Fibroblast of lung (primary cell): ENCODE measurements around the gene NCAN.

Experiments used
- CTCF ChIP-seq, 2 donors: IDR thresholded peaks in 1 of 2; conservative IDR thresholded peaks in 1 of 2; 1 replicate in 1 of 2; 2 replicates in 1 of 2; pipeline ENCODE4 v1.5.1; 2011 to 2012; ENCODE audit warnings: low read length in 2 of 2, control low read depth in 1 of 2, inconsistent platforms in 1 of 2, low read depth in 1 of 2, mild to moderate bottlenecking in 1 of 2
- EZH2 ChIP-seq: IDR thresholded peaks from 2 replicates; pipeline ENCODE4 v1.5.1; 2012; ENCODE audit warnings: low read length, control low read depth, mild to moderate bottlenecking; ENCODE audit errors: missing control alignments

DNA sequence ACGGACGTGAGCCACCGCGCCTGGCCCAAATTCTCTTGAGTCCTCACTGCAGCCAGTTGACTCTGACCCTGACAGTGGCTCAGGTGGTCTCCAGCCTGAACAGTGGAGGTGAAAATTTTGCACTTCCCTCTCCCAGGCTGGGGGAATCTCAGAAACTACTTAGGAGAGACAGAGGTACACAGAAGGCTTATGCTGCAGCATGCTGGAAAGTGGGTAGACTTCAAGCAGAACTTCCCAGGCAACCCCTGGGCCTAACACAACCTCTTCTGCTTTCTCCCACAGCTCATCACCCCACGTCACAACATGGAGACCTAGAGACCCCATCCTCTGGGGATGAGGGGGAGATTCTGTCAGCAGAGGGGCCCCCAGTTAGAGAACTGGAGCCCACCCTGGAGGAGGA, 14.4 kb downstream of the NCAN start:
- no peak for TF ChIP-seq CTCF (conservative IDR thresholded peaks at IDR 0.05 in 1 of 2, IDR thresholded peaks at IDR 0.05 in 1 of 2; ENCODE audit: low read depth in 1 of 2, low read length in 2 of 2)
- TF ChIP-seq EZH2: no peak
